Subcutaneous adipose tissue (tissue), 4 donors: ENCODE results near the gene RND2. TPM values are rescaled to one million over a fixed set of nuclear protein-coding genes. Genes with fewer than 3 reads are reported as not detected.

ENCODE experiments used
- CTCF ChIP-seq: fragments of 450-650 bp; IDR thresholded peaks from one replicate; pipeline ENCODE4 v1.5.1; 2016; ENCODE audit warnings: low read depth, mild to moderate bottlenecking, control low read depth, antibody characterized with exemption, moderate library complexity
- total RNA-seq, 4 donors: library from RNA; depleted of rRNA; stranded (reverse); fragments of >200 nt; gene quantifications; one replicate each; pipeline ENCODE4 v1.1.0, GENCODE V29; 2016

Gene RND2
- total RNA-seq, 4 donors from 2014 or later = 0.17 to 0.49 (median 0.30) TPM

DNA sequence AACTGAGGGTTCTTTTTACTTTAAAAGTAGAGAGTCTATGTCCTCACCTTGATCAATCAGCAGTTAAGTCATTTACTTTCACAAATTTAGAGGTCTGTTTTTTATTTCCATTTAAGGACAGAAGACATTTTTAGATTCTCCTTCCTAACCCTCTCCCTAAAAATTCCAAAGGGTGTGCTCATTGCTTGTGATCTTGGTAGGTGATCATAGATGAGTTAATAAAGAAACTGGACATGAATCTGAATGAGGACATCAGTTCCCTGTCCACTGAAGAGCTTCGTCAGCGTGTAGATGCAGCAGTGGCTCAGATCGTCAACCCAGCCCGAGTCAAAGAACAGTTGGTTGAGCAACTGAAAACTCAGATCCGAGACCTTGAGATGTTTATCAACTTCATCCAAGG is 35.9 kb upstream of the RND2 start:
- no peak for TF ChIP-seq CTCF

- no peak for TF ChIP-seq CTCF
Observed at GRCh38 chr17:42989726-42990652, 35.0 kb upstream of the RND2 start.

GRCh38 chr17:42991471-42991870 is 33.6 kb upstream of the RND2 start:
- TF ChIP-seq CTCF = no peak

DNA sequence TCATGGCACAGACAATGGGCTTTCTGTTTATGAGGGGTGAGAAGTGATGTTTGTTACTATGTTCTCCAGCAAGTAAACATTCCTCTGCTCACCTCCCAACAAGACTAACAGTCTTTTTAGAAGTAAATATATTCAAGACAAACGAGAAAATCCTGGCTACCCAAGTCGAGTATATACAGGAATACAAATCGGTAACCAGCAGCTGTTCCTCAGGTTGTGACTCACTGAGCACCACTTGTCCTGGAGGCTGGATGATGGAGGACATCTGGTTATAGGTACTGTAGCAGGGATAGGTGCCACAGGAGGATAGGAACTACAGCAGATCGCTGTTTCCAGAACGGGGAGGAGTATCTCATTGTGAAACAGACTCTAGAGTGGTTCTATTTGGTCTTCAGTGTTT is 32.2 kb upstream of the RND2 start:
- no peak for TF ChIP-seq CTCF

GRCh38 chr17:42997390-42997983 is 27.5 kb upstream of the RND2 start:
- TF ChIP-seq CTCF = no peak

DNA sequence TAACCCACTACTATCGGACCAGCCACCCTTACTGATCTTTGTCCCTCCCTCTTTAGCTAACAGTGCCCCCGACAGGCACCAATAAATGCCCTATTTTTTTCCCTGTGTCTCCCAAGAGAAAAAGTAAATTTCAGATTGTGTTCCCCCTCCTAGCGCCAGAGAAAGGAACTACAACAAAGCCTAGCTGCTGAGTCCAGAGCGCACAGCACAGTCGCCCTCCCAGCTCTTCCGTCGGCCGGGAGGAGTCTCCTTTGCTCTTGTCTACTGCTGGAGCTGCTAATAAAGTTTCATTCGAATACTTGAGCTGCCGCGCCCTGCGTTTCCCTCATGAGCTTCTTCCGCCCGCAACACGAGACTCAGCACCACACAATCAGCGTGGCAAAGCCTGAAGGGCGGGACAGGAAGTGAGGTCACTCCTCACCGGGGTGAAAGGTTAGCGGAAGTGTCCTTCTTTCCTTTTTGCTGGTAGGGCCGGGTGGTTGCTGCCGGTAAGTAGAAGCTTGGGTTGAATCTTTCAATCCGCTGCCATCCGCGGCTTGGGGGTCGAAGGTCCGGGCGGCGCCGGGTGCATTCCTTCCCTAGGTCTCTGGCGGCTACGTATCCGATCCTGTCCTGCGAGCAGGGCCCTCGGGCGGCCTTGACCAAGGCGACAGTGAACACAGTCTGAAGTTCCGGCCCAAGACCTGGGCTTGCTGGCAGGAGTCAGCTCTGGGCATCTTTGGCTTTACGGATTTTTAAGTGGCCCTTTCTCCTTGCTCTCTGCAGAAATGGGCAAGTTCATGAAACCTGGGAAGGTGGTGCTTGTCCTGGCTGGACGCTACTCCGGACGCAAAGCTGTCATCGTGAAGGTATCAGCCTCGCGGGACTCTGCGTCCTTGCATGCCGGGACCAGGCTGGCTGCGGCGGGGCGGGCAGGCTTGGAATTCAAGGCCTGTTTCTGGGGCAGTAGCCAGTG is 26.8 kb upstream of the RND2 start, which contains the start of gene RPL27:
Gene RPL27, plus strand, starts transcription at position 436 of the 955 bp plus-strand sequence. Its CDS starts 332 bp downstream, at position 768.
- no peak for TF ChIP-seq CTCF
